Caco-2 (cell line): ENCODE measurements around the gene OVOL1. TPM values are rescaled to one million over a fixed set of nuclear protein-coding genes. Genes with fewer than 3 reads are reported as not detected.

ENCODE experiments used
- BruUV-seq: library from RNA; stranded (reverse); fragments of 400-500 nt; replicated peaks from 2 replicates; lab custom pipeline; 2021; lab: Mats Ljungman, UMichigan
- CTCF ChIA-PET: fragments of 300-600 bp; sonication (Branson Sonifier 250); formaldehyde crosslinking; loops from one replicate; lab custom pipeline; 2022; ENCODE audit warnings: antibody characterized with exemption; lab: Charles Lee
- POLR2A ChIA-PET: fragments of 300-600 bp; sonication (Branson Sonifier 250); formaldehyde crosslinking; loops from one replicate; lab custom pipeline; 2022; ENCODE audit warnings: antibody characterized with exemption; lab: Charles Lee
- DNase-seq, 2 experiments: peaks; one replicate each; pipeline versions ENCODE4 v3.0.0 to v3.0.0-alpha.2; 2020 to 2022
- H3K27me3 ChIP-seq: replicated peaks from 2 replicates; pipeline ENCODE4 v1.6.0; 2011; ENCODE audit warnings: low read length; ENCODE audit not compliant: control insufficient read depth, insufficient read depth
- H3K36me3 ChIP-seq: 2 replicates; pipeline ENCODE4 v1.5.1; 2011; ENCODE audit warnings: low read length; ENCODE audit not compliant: control insufficient read depth, insufficient read depth
- H3K4me1 ChIP-seq: fragments of 250-450 bp; sonication (Bioruptor Pico); 2 replicates; pipeline ENCODE4 v1.5.1; 2020; ENCODE audit warnings: mild to moderate bottlenecking
- H3K4me3 ChIP-seq: 2 replicates; pipeline ENCODE4 v1.5.1; 2011; ENCODE audit warnings: low read depth, mild to moderate bottlenecking, control low read depth, low read length
- H3K9me3 ChIP-seq: fragments of 250-450 bp; sonication (Bioruptor Pico); 2 replicates; pipeline ENCODE4 v1.5.1; 2020; ENCODE audit warnings: mild to moderate bottlenecking, moderate library complexity
- H3K27ac Mint-ChIP-seq: one replicate; pipeline ENCODE4 v1.8.0; 2022; ENCODE audit warnings: mixed read lengths; ENCODE audit not compliant: unreplicated experiment
- H3K27me3 Mint-ChIP-seq: one replicate; pipeline ENCODE4 v1.8.0; 2022; ENCODE audit warnings: mixed read lengths; ENCODE audit not compliant: insufficient read depth, unreplicated experiment
- H3K36me3 Mint-ChIP-seq: one replicate; pipeline ENCODE4 v1.8.0; 2022; ENCODE audit warnings: mild to moderate bottlenecking, mixed read lengths; ENCODE audit not compliant: insufficient read depth, unreplicated experiment
- H3K4me1 Mint-ChIP-seq: one replicate; pipeline ENCODE4 v1.8.0; 2022; ENCODE audit warnings: low read depth, mixed read lengths; ENCODE audit not compliant: unreplicated experiment
- H3K4me3 Mint-ChIP-seq: one replicate; pipeline ENCODE4 v1.8.0; 2022; ENCODE audit warnings: mild to moderate bottlenecking, moderate library complexity, mixed read lengths; ENCODE audit not compliant: unreplicated experiment
- H3K9me3 Mint-ChIP-seq: one replicate; pipeline ENCODE4 v1.8.0; 2022; ENCODE audit warnings: mixed read lengths; ENCODE audit not compliant: unreplicated experiment
- intact Hi-C: fragments of 100-400 bp; cut with micrococcal nuclease; formaldehyde crosslinking; loops from one replicate; pipeline ENCODE4 v1.10.0; 2022; ENCODE audit not compliant: unreplicated experiment
- total RNA-seq: library from RNA; stranded (reverse); gene quantifications from 2 replicates; pipeline ENCODE4 v1.2.3, GENCODE V29; 2022
- TF ChIP-seq, protein P1 (sequence below), 2 experiments: fragments of 200-600 bp in 1 of 2; IDR thresholded peaks; 1 replicate in 1 of 2; 2 replicates in 1 of 2; pipeline versions ENCODE4 v1.5.1 to v1.8.0; 2011 to 2022; ENCODE audit warnings: antibody characterized with exemption in 1 of 2, control low read depth in 1 of 2, inconsistent platforms in 1 of 2, low read depth in 1 of 2, low read length in 1 of 2, mild to moderate bottlenecking in 1 of 2, moderate library complexity in 1 of 2; ENCODE audit not compliant: insufficient read depth in 1 of 2, severe bottlenecking in 1 of 2, unreplicated experiment in 1 of 2

OVOL1 gene
- total RNA-seq, 1 experiment from 2014 or later = 21.2 TPM

DNA sequence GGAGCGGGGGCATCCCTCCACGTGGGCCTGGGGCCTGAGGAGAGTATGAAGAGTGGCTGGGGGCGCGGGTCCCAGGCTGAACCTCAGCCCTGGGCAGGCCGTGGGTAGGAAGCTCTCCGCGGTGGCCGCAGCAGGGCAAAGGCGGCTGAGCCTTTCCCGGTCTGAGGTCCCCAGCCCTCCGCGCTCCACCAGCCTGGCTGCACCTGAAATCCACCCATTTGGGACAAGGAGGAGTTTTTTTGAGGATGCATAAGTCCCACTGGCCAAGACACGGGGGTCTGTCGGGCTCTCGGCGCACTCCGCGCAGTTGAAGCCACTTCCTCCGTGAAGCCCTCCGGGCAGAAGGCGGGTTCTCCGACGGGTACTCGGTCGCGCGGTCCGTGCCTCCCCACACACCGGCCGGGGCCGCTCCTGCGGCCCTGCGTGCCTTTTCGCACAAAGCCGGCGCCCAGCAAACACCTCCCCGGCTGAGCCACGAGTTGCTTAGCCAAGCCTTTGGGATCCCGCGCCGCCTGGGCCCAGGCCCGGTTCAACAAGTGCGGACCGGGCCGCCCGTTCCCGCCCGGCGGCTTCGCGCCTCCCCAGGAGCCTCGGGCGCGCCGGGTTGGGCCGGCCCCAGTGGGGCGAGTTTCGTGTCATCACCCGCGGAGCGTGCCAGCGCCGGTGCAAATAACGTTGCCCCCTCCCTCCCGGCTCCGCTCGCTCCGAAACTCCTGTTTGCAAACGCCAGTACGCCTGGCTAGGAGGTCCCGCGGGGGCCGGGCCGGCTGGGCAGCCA, 666 bp upstream of the OVOL1 start:
- TSS peak; percentile 30 for BruUV-seq
- DNase-seq = no peak
- Mint-ChIP-seq H3K27me3 (no peaks in the 10 kb centered on the region), H3K4me3 (peak overlapping the region; percentile 76), H3K36me3 (peaks cover 18% of the 10 kb centered on the region), H3K4me1 (peaks cover 22% of the 10 kb centered on the region), H3K27ac (no peak overlapping the region), H3K9me3 (no peaks in the 10 kb centered on the region)
- Histone ChIP-seq H3K36me3 (no peaks in the 10 kb centered on the region; the same call in none of the 2 replicates), H3K9me3 (no peaks in the 10 kb centered on the region), H3K27me3 (no peaks in the 10 kb centered on the region), H3K4me1 (peaks cover 45% of the 10 kb centered on the region), H3K4me3 (peak overlapping the region; percentile 47)
- POLR2A ChIA-PET = interaction anchor here (0.6 to 1.0 kb wide), 5 partner anchors 11 to 401 kb away, joined by 3 to 7 read pairs (median 7); partner anchors contain the start of gene RNASEH2C
- intact Hi-C loops = loop anchor here (1.0 kb wide), 1 partner anchor 172 kb away; the partner anchor contains the start of gene MAP3K11
- CTCF ChIA-PET = interaction anchor here (0.8 to 1.8 kb wide), 4 partner anchors 32 to 74 kb away, joined by 3 to 5 read pairs (median 4); partner anchors contain the start of gene MUS81
- TF ChIP-seq, protein P1, sequence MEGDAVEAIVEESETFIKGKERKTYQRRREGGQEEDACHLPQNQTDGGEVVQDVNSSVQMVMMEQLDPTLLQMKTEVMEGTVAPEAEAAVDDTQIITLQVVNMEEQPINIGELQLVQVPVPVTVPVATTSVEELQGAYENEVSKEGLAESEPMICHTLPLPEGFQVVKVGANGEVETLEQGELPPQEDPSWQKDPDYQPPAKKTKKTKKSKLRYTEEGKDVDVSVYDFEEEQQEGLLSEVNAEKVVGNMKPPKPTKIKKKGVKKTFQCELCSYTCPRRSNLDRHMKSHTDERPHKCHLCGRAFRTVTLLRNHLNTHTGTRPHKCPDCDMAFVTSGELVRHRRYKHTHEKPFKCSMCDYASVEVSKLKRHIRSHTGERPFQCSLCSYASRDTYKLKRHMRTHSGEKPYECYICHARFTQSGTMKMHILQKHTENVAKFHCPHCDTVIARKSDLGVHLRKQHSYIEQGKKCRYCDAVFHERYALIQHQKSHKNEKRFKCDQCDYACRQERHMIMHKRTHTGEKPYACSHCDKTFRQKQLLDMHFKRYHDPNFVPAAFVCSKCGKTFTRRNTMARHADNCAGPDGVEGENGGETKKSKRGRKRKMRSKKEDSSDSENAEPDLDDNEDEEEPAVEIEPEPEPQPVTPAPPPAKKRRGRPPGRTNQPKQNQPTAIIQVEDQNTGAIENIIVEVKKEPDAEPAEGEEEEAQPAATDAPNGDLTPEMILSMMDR (IDR thresholded peaks at IDR 0.05; ENCODE audit: insufficient read depth in 1 of 2, low read depth in 1 of 2, low read length in 1 of 2, severe bottlenecking in 1 of 2, unreplicated experiment in 1 of 2) = no peak

DNA sequence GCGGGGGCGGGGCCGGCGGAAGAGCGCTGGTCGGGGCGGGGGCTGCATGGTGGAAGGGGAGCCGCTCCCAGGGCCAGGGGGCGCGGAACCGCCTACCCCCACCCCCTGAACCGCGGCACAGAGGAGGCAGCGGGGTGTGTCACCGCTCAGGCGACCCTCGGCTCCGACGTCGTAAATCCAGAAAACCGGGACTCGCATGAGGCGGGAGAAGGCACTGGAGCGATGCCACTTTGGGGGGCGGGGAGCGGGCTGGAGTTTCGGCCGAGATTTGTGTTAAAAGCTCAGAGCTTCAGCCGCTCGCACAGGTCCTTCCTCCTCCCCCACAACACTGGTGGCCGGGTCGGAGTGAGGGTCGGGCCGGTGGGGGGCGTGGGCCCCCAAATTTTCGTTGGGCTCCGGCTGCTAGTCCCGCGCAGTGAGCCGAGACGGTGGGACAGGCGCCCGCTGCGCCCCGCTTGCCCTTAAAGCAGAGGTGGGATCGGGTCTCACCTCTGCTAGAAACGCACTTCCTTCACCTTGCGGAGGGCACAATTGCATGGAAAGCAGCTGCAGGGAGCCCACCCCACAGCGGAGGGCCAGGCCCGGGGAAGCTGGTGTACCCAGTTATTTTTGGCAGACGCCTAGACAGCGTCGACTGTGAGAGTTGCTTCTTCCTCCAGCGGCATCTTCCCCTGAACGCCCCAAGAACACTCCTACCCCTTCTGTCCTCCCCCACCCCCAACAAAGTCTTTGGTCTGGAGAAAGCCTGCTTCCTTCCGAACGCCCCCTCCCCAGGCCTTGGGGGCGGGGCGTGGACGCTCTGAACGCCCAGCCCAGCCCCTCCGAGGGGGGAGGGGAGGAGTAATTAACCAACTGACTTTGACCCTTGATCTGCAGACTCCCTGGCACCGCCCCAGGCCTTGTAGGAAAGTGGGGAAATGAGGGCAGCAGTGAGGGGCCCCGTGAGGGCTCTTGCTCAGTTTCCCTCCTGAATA, 1.1 kb downstream of the OVOL1 start:
- BruUV-seq = no TSS peak

More for the DNA sequence above, 1.1 kb downstream of the OVOL1 start:
- H3K9me3 ChIP-seq = no peaks in the 10 kb centered on the region
- peaks cover 36% of the 10 kb centered on the region for H3K4me1 ChIP-seq
- H3K36me3 Mint-ChIP-seq = peaks cover 28% of the 10 kb centered on the region
- peaks cover 17% of the 10 kb centered on the region for H3K4me1 Mint-ChIP-seq
- H3K27ac Mint-ChIP-seq = peak overlapping the region; percentile 50
- ChIA-PET CTCF (interaction anchor here (1.3 to 2.4 kb wide), 4 partner anchors 13 to 76 kb away, joined by 3 to 9 read pairs (median 5); partner anchors contain the start of genes KAT5 and MUS81), POLR2A (interaction anchor here (0.7 to 1.0 kb wide), 2 partner anchors 29 to 71 kb away, joined by 3 to 7 read pairs; no protein-coding TSS in a partner anchor)
- peaks cover 3% of the 10 kb centered on the region for H3K36me3 ChIP-seq
- DNase-seq = peak; percentile 71 to 77
- intact Hi-C loops = no loop called here
- no peaks in the 10 kb centered on the region for H3K27me3 ChIP-seq
- H3K9me3 Mint-ChIP-seq = no peaks in the 10 kb centered on the region
- peak overlapping the region; percentile 85 for H3K4me3 ChIP-seq
- TF ChIP-seq, protein P1 (IDR thresholded peaks at IDR 0.05; ENCODE audit: insufficient read depth in 1 of 2, low read depth in 1 of 2, low read length in 1 of 2, severe bottlenecking in 1 of 2, unreplicated experiment in 1 of 2) = no peak
- peak overlapping the region; percentile 76 for H3K4me3 Mint-ChIP-seq
- no peaks in the 10 kb centered on the region for H3K27me3 Mint-ChIP-seq
